BLaER1 treated with 17β-estradiol and CSF1 and Interleukin-3, amounts not matched to agents 10 nM and 100 nM (cell line): ENCODE data around the gene FRAS1.

Experiments used
- H3K27ac ChIP-seq, 11 experiments: shearing (Covaris generic); formaldehyde crosslinking; 2 replicates each; pipeline ENCODE4 v1.8.1; 2022
- H3K27me3 ChIP-seq, 11 experiments: shearing (Covaris generic); formaldehyde crosslinking; 2 replicates each; pipeline ENCODE4 v1.8.1; 2022
- H3K36me3 ChIP-seq, 11 experiments: shearing (Covaris generic); formaldehyde crosslinking; 2 replicates each; pipeline ENCODE4 v1.8.1; 2022
- H3K4me1 ChIP-seq, 10 experiments: shearing (Covaris generic); formaldehyde crosslinking; 2 replicates each; pipeline ENCODE4 v1.8.1; 2022
- H3K4me2 ChIP-seq, 11 experiments: shearing (Covaris generic); formaldehyde crosslinking; 2 replicates each; pipeline ENCODE4 v1.8.1; 2022
- H3K4me3 ChIP-seq, 10 experiments: shearing (Covaris generic); formaldehyde crosslinking; 2 replicates each; pipeline ENCODE4 v1.8.1; 2022
- H3K9ac ChIP-seq, 11 experiments: shearing (Covaris generic); formaldehyde crosslinking; 2 replicates each; pipeline ENCODE4 v1.8.1; 2022
- H3K9me3 ChIP-seq, 11 experiments: shearing (Covaris generic); formaldehyde crosslinking; replicated peaks in 1 of 11; 2 replicates each; pipeline ENCODE4 v1.8.1; 2022
- H4K20me1 ChIP-seq, 11 experiments: shearing (Covaris generic); formaldehyde crosslinking; 2 replicates each; pipeline ENCODE4 v1.8.1; 2022
- Cebpa-rat ChIP-seq, 11 experiments: shearing (Covaris generic); IDR thresholded peaks; 2 replicates each; pipeline ENCODE4 v1.8.1; 2022

Gene FRAS1

DNA sequence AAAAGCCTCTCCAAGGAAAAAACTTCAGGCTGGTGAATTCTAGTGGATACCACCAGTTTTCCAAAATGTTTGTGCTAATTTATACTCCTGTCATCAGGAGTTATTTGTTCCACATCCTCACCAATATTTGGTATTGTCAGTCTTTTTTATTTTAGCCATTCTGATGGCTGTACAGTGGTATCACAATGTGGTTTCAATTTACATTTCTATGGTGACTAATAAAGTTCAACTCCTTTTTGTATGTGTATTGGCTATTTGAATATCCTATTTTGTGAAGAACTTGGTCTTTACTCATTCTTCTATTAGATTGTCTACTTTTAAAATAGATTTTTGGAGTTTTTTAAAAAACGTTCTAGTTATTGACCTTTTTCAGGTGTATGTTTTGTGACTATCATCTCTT lies 33.0 kb upstream of the FRAS1 start:
- H3K9ac ChIP-seq = no peak overlapping the region
- H4K20me1 ChIP-seq = no peaks in the 10 kb centered on the region
- no peaks in the 10 kb centered on the region for H3K9me3 ChIP-seq
- H3K36me3 ChIP-seq = no peaks in the 10 kb centered on the region
- TF ChIP-seq Cebpa-rat (IDR thresholded peaks at IDR 0.05) = no peak
- H3K4me2 ChIP-seq = no peak overlapping the region; a peak in 1 of 22 replicates
- H3K4me3 ChIP-seq = no peak overlapping the region
- H3K27me3 ChIP-seq = no peaks in the 10 kb centered on the region
- H3K4me1 ChIP-seq = peaks cover 0 to 18% (median 0%) of the 10 kb centered on the region in 10 experiments; a peak in 6 of 20 replicates
- no peak overlapping the region for H3K27ac ChIP-seq

- Histone ChIP-seq H4K20me1 (no peaks in the 10 kb centered on the region), H3K9ac (no peak overlapping the region), H3K36me3 (no peaks in the 10 kb centered on the region), H3K27me3 (no peaks in the 10 kb centered on the region), H3K4me2 (peak overlapping the region in 3 of 11 experiments; percentile 8 to 77 (median 71); a peak in 4 of 22 replicates), H3K9me3 (no peaks in the 10 kb centered on the region), H3K4me1 (peaks cover 0 to 18% (median 0%) of the 10 kb centered on the region in 10 experiments; a peak in 6 of 20 replicates), H3K4me3 (no peak overlapping the region), H3K27ac (peak overlapping the region in 1 of 11 experiments; percentile 17; a peak in 1 of 22 replicates)
- no peak for TF ChIP-seq Cebpa-rat (IDR thresholded peaks at IDR 0.05)
These were observed 32.5 kb upstream of the FRAS1 start for GRCh38 chr4:78024576-78025091.

GRCh38 chr4:78031417-78031950 lies 25.6 kb upstream of the FRAS1 start:
- H3K4me3 ChIP-seq = no peak overlapping the region
- no peaks in the 10 kb centered on the region for H3K4me1 ChIP-seq

DNA sequence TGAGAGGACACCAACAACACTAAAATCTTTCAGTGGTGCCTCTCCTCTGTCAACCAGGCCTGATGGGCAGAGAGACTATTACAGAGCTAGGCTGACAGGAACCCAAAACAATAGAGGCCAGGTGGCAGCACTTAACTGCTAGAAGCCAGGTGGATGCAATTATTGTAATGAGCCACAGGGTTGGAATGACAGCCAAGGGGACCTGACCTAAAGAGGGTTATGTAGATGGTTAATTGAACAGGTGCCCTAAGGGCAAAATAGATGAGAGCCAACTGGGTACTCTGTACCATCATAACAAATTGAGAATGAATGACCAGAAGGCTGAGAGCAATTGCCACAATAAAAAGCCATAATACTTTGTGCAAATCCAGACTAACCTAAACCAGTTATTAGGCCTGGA lies 24.7 kb upstream of the FRAS1 start:
- no peaks in the 10 kb centered on the region for H4K20me1 ChIP-seq
- H3K27me3 ChIP-seq = no peaks in the 10 kb centered on the region
- TF ChIP-seq Cebpa-rat (IDR thresholded peaks at IDR 0.05) = no peak
- no peaks in the 10 kb centered on the region for H3K4me1 ChIP-seq
- no peak overlapping the region for H3K9ac ChIP-seq
- H3K36me3 ChIP-seq = no peaks in the 10 kb centered on the region
- H3K4me2 ChIP-seq = no peak overlapping the region
- no peak overlapping the region for H3K27ac ChIP-seq
- H3K9me3 ChIP-seq = no peaks in the 10 kb centered on the region
- H3K4me3 ChIP-seq = no peak overlapping the region

More at GRCh38 chr4:78031417-78031950, 25.6 kb upstream of the FRAS1 start:
- Histone ChIP-seq H3K9me3 (no peaks in the 10 kb centered on the region), H3K36me3 (no peaks in the 10 kb centered on the region), H3K9ac (no peak overlapping the region), H3K27me3 (no peaks in the 10 kb centered on the region), H3K27ac (no peak overlapping the region), H4K20me1 (no peaks in the 10 kb centered on the region), H3K4me2 (no peak overlapping the region)
- TF ChIP-seq Cebpa-rat (IDR thresholded peaks at IDR 0.05) = no peak

- no peaks in the 10 kb centered on the region for H3K9me3 ChIP-seq
- no peaks in the 10 kb centered on the region for H3K27me3 ChIP-seq
- H3K4me1 ChIP-seq = no peaks in the 10 kb centered on the region
- no peak overlapping the region for H3K9ac ChIP-seq
- no peaks in the 10 kb centered on the region for H4K20me1 ChIP-seq
- no peak for TF ChIP-seq Cebpa-rat (IDR thresholded peaks at IDR 0.05)
- no peak overlapping the region for H3K4me2 ChIP-seq
- H3K4me3 ChIP-seq = no peak overlapping the region
- H3K27ac ChIP-seq = no peak overlapping the region
- H3K36me3 ChIP-seq = no peaks in the 10 kb centered on the region
These were observed 24.2 kb upstream of the FRAS1 start for GRCh38 chr4:78032929-78033328.

DNA sequence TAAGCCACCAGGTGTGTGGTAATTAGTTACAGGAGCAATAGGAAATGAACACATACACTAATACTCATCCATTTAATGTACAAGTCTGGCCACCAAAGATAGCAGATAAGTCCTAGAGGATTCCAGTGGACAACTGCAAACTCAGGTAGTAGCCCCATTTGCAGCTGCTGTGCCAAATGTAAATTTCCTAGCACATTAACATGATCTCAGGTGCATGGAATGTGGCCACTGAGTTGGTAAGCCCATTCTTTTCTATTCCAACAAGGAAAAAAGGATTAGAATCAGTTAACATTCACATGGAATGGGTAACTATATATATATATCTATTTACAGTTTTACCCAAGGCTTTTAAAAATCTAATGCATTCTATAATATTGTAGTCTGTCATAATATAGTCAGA lies 23.3 kb upstream of the FRAS1 start:
- H3K4me3 ChIP-seq = no peak overlapping the region
- no peaks in the 10 kb centered on the region for H3K4me1 ChIP-seq
- H3K9me3 ChIP-seq = no peaks in the 10 kb centered on the region
- no peak overlapping the region for H3K4me2 ChIP-seq
- H3K27me3 ChIP-seq = no peaks in the 10 kb centered on the region
- H3K36me3 ChIP-seq = no peaks in the 10 kb centered on the region
- no peak overlapping the region for H3K9ac ChIP-seq
- no peaks in the 10 kb centered on the region for H4K20me1 ChIP-seq
- no peak for TF ChIP-seq Cebpa-rat (IDR thresholded peaks at IDR 0.05)
- no peak overlapping the region for H3K27ac ChIP-seq

GRCh38 chr4:78038704-78039103 lies 18.4 kb upstream of the FRAS1 start:
- H3K36me3 ChIP-seq = no peaks in the 10 kb centered on the region
- H3K27ac ChIP-seq = no peak overlapping the region
- no peaks in the 10 kb centered on the region for H4K20me1 ChIP-seq
- peaks cover 0 to 7% (median 0%) of the 10 kb centered on the region in 11 experiments; a peak in 1 of 22 replicates for H3K9me3 ChIP-seq
- no peak overlapping the region for H3K4me3 ChIP-seq
- no peak for TF ChIP-seq Cebpa-rat (IDR thresholded peaks at IDR 0.05)
- H3K27me3 ChIP-seq = no peaks in the 10 kb centered on the region
- H3K9ac ChIP-seq = no peak overlapping the region
- no peaks in the 10 kb centered on the region for H3K4me1 ChIP-seq
- H3K4me2 ChIP-seq = no peak overlapping the region

- Histone ChIP-seq H3K27ac (no peak overlapping the region), H4K20me1 (no peaks in the 10 kb centered on the region), H3K4me3 (no peak overlapping the region), H3K36me3 (no peaks in the 10 kb centered on the region), H3K4me2 (no peak overlapping the region), H3K9me3 (peaks cover 0 to 7% (median 0%) of the 10 kb centered on the region in 11 experiments; a peak in 1 of 22 replicates), H3K27me3 (no peaks in the 10 kb centered on the region), H3K4me1 (no peaks in the 10 kb centered on the region), H3K9ac (no peak overlapping the region)
- no peak for TF ChIP-seq Cebpa-rat (IDR thresholded peaks at IDR 0.05)
These were observed 17.4 kb upstream of the FRAS1 start for GRCh38 chr4:78039678-78040077.

DNA sequence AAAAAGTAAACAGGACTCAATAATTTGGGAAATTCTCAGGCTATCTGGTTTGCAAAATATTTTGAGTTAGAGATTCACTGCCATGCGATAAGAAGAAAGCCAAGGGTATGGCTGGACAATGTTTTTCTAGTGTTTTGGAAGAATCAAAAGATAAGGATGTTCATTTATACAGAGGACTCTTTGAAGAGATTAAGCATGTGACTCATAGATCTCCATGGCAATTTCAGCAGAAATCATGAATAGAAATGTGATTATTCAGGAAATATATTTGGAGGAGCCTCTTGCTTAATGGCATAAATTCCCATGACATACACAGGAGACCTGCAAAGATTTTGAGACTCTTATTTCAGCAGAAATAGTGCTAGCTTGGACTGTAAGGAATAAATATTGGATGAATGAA lies 16.7 kb upstream of the FRAS1 start:
- Histone ChIP-seq H3K36me3 (no peaks in the 10 kb centered on the region), H3K9ac (no peak overlapping the region), H4K20me1 (no peaks in the 10 kb centered on the region), H3K27me3 (no peaks in the 10 kb centered on the region), H3K4me1 (no peaks in the 10 kb centered on the region), H3K4me3 (no peak overlapping the region), H3K4me2 (no peak overlapping the region), H3K9me3 (peaks cover 0 to 7% (median 0%) of the 10 kb centered on the region in 11 experiments; a peak in 1 of 22 replicates), H3K27ac (no peak overlapping the region)
- TF ChIP-seq Cebpa-rat (IDR thresholded peaks at IDR 0.05) = no peak

GRCh38 chr4:78047366-78047765 lies 9.8 kb upstream of the FRAS1 start:
- H3K27me3 ChIP-seq = no peaks in the 10 kb centered on the region

More at GRCh38 chr4:78047366-78047765, 9.8 kb upstream of the FRAS1 start:
- no peaks in the 10 kb centered on the region for H3K4me1 ChIP-seq
- H3K36me3 ChIP-seq = no peaks in the 10 kb centered on the region
- TF ChIP-seq Cebpa-rat (IDR thresholded peaks at IDR 0.05) = no peak
- no peak overlapping the region for H3K27ac ChIP-seq
- H3K9ac ChIP-seq = no peak overlapping the region
- H3K4me3 ChIP-seq = no peak overlapping the region
- H4K20me1 ChIP-seq = no peaks in the 10 kb centered on the region
- H3K4me2 ChIP-seq = no peak overlapping the region
- no peaks in the 10 kb centered on the region for H3K9me3 ChIP-seq
